Panc1 (cell line): ENCODE measurements around the gene DUSP8. TPM values are rescaled to one million over a fixed set of nuclear protein-coding genes. Genes with fewer than 3 reads are reported as not detected.

ENCODE experiments used
- ATAC-seq: fragments of 200-7000 bp; cut with Tn5 transposase; 2 replicates; pipeline ENCODE4 v1.9.1; 2020; ENCODE audit warnings: mild to moderate bottlenecking, moderate library complexity
- BruUV-seq: library from RNA; stranded (reverse); fragments of 400-500 nt; replicated peaks from 2 replicates; lab custom pipeline; 2021; lab: Mats Ljungman, UMichigan
- CTCF ChIA-PET: fragments of 300-600 bp; sonication (Branson Sonifier 250); formaldehyde crosslinking; loops from one replicate; lab custom pipeline; 2022; ENCODE audit warnings: antibody characterized with exemption; lab: Charles Lee
- POLR2A ChIA-PET: fragments of 300-600 bp; sonication (Branson Sonifier 250); formaldehyde crosslinking; loops from one replicate; lab custom pipeline; 2022; ENCODE audit warnings: antibody characterized with exemption; lab: Charles Lee
- DNase-seq: peaks from one replicate; pipeline ENCODE4 v3.0.0-alpha.2; 2010; ENCODE audit warnings: low read depth, low spot score
- H3K27ac ChIP-seq: 2 replicates; pipeline ENCODE4 v1.5.1; 2011; ENCODE audit warnings: mild to moderate bottlenecking, low read length, inconsistent platforms
- H3K27me3 ChIP-seq: fragments of 200-500 bp; sonication (Bioruptor generic); 2 replicates; pipeline ENCODE4 v1.6.0; 2014; ENCODE audit warnings: low read length, inconsistent platforms; ENCODE audit not compliant: control insufficient read depth, insufficient read depth
- H3K36me3 ChIP-seq: fragments of 200-500 bp; sonication (Bioruptor generic); 2 replicates; pipeline ENCODE4 v1.5.1; 2014; ENCODE audit warnings: inconsistent platforms, mild to moderate bottlenecking, low read length, moderate library complexity; ENCODE audit not compliant: control insufficient read depth, insufficient read depth
- H3K4me1 ChIP-seq: 2 replicates; pipeline ENCODE4 v1.5.1; 2011; ENCODE audit warnings: inconsistent platforms, mild to moderate bottlenecking, low read length, moderate library complexity; ENCODE audit not compliant: control insufficient read depth, insufficient read depth
- H3K4me3 ChIP-seq, 2 experiments: 2 replicates each; pipeline ENCODE4 v1.5.1; 2011 to 2012; ENCODE audit warnings: low read depth in 2 of 2, low read length in 2 of 2, mild to moderate bottlenecking in 2 of 2, inconsistent platforms in 1 of 2, moderate library complexity in 1 of 2
- H3K9me3 ChIP-seq: fragments of 200-500 bp; sonication (Bioruptor generic); 2 replicates; pipeline ENCODE4 v1.5.1; 2014; ENCODE audit warnings: low read depth, mild to moderate bottlenecking, inconsistent platforms, low read length, moderate library complexity; ENCODE audit not compliant: control insufficient read depth, insufficient read depth
- CTCF ChIP-seq: fragments of 450-650 bp; IDR thresholded peaks from 2 replicates; pipeline ENCODE4 v1.5.1; 2017; ENCODE audit warnings: mild to moderate bottlenecking
- POLR2AphosphoS5 ChIP-seq: IDR thresholded peaks from 2 replicates; pipeline ENCODE4 v1.6.1; 2012; ENCODE audit warnings: mild to moderate bottlenecking, low read depth, low read length, moderate library complexity
- REST ChIP-seq, 2 experiments: IDR thresholded peaks; 2 replicates each; pipeline ENCODE4 v1.6.1; 2011 to 2012; ENCODE audit warnings: low read depth in 2 of 2, control low read depth in 1 of 2, low read length in 1 of 2, mild to moderate bottlenecking in 1 of 2, moderate library complexity in 1 of 2; ENCODE audit not compliant: insufficient read depth in 1 of 2
- SIN3A ChIP-seq: IDR thresholded peaks from 2 replicates; pipeline ENCODE4 v1.6.1; 2012; ENCODE audit warnings: low read depth, mild to moderate bottlenecking, low read length, moderate library complexity, borderline replicate concordance; ENCODE audit not compliant: insufficient read depth
- TCF7L2 ChIP-seq: IDR thresholded peaks from 2 replicates; pipeline ENCODE4 v1.6.1; 2011; ENCODE audit warnings: mild to moderate bottlenecking, low read depth, low read length, inconsistent platforms
- in situ Hi-C: cut with HindIII; loops from 2 replicates; pipeline ENCODE4 v1.10.0; 2016; ENCODE audit warnings: low sequenced_read_pairs, low pct_unique_long_range_greater_than_20kb
- intact Hi-C: fragments of 100-400 bp; cut with micrococcal nuclease; formaldehyde crosslinking; loops from one replicate; pipeline ENCODE4 v1.10.0; 2022; ENCODE audit not compliant: unreplicated experiment
- total RNA-seq: library from RNA; stranded (reverse); gene quantifications from one replicate; pipeline ENCODE4 v1.2.1, GENCODE V29; 2021; ENCODE audit not compliant: unreplicated experiment

DUSP8 gene
- total RNA-seq, 1 experiment from 2014 or later, result 5.5 TPM

- POLR2A ChIA-PET, result no interaction called here
- Histone ChIP-seq H3K36me3 (no peaks in the 10 kb centered on the region; the same call in 1 of the 2 replicates), H3K27me3 (0 out of 2 replicates have a peak, but pooled peaks cover 2% of the 10 kb centered on the region), H3K4me1 (peaks cover 10% of the 10 kb centered on the region), H3K9me3 (no peaks in the 10 kb centered on the region), H3K27ac (no peak overlapping the region), H3K4me3 (no peak overlapping the region)
- no peak for ATAC-seq
- no peak for DNase-seq
- no TSS peak for BruUV-seq
- in situ Hi-C loops (no loop called here), intact Hi-C loops (loop anchor here (1.0 to 10.0 kb wide), 2 partner anchors 29 to 279 kb away; no protein-coding TSS in a partner anchor)
- CTCF ChIA-PET, result interaction anchor here (0.6 to 2.3 kb wide), 23 partner anchors 9 to 338 kb away, joined by 3 to 95 read pairs (median 5); no protein-coding TSS in a partner anchor
- TF ChIP-seq SIN3A (no peak), TCF7L2 (no peak), REST (IDR thresholded peaks at IDR 0.05; ENCODE audit: insufficient read depth in 1 of 2, low read depth in 2 of 2, low read length in 1 of 2) (no peak), POLR2AphosphoS5 (no peak)
These were observed 26.0 kb downstream of the DUSP8 start for GRCh38 chr11:1546077-1546535.

GRCh38 chr11:1545432-1545831 is 26.6 kb downstream of the DUSP8 start:
- Histone ChIP-seq H3K27me3 (0 out of 2 replicates have a peak, but pooled peaks cover 2% of the 10 kb centered on the region), H3K9me3 (no peaks in the 10 kb centered on the region), H3K4me3 (no peak overlapping the region), H3K27ac (no peak overlapping the region), H3K4me1 (peaks cover 10% of the 10 kb centered on the region), H3K36me3 (no peaks in the 10 kb centered on the region; the same call in 1 of the 2 replicates)
- CTCF ChIA-PET, result interaction anchor here (0.6 to 2.3 kb wide), 6 partner anchors 10 to 338 kb away, joined by 3 to 95 read pairs (median 10); no protein-coding TSS in a partner anchor
- POLR2A ChIA-PET, result no interaction called here
- BruUV-seq, result no TSS peak
- DNase-seq, result no peak
- TF ChIP-seq TCF7L2 (no peak), REST (IDR thresholded peaks at IDR 0.05; ENCODE audit: insufficient read depth in 1 of 2, low read depth in 2 of 2, low read length in 1 of 2) (no peak), SIN3A (no peak), POLR2AphosphoS5 (no peak), CTCF (no peak)
- no peak for ATAC-seq
- in situ Hi-C loops, result no loop called here
- intact Hi-C loops, result loop anchor here (10.0 kb wide), 1 partner anchor 279 kb away; no protein-coding TSS in a partner anchor
